ENCODE data around the gene RARS2.

Gene RARS2

GRCh38 chr6:87636315-87636714 lies 46.5 kb upstream of the RARS2 start:
- Histone ChIP-seq H3K36me3 (ENCODE audit: insufficient read depth, low read length) (peaks cover 43% of the 10 kb centered on the region; the same call in 1 of the 2 replicates), H2AFZ (ENCODE audit: low read length) (no peak overlapping the region), H3K79me2 (ENCODE audit: insufficient read depth, low read length) (no peaks in the 10 kb centered on the region), H3K9ac (ENCODE audit: low read length) (no peak overlapping the region), H3K4me2 (ENCODE audit: low read length) (no peak overlapping the region), H3K9me3 (ENCODE audit: low read length) (no peaks in the 10 kb centered on the region), H3K4me3 (ENCODE audit: low read depth, low read length, poor library complexity, severe bottlenecking) (no peak overlapping the region), H3K27me3 (ENCODE audit: insufficient read depth, low read length) (no peaks in the 10 kb centered on the region), H3K9me2 (ENCODE audit: low read depth, low read length) (no peaks in the 10 kb centered on the region), H3F3A (ENCODE audit: insufficient read depth, low read length) (no peaks in the 10 kb centered on the region), H3K27ac (ENCODE audit: low read depth, low read length, poor library complexity, severe bottlenecking) (no peak overlapping the region), H4K20me1 (ENCODE audit: insufficient read depth, low read length) (no peaks in the 10 kb centered on the region), H3K4me1 (ENCODE audit: insufficient read depth, low read length, severe bottlenecking) (no peaks in the 10 kb centered on the region)
- TF ChIP-seq EZH2 (IDR thresholded peaks at IDR 0.05; ENCODE audit: borderline replicate concordance, low read length) = no peak
- no peak for TF ChIP-seq CTCF (IDR thresholded peaks at IDR 0.05; ENCODE audit: low read length)

GRCh38 chr6:87633851-87634250 lies 44.1 kb upstream of the RARS2 start:
- peaks cover 52% of the 10 kb centered on the region for H3K36me3 ChIP-seq (ENCODE audit: insufficient read depth, low read length)

GRCh38 chr6:87630746-87631145 lies 41.0 kb upstream of the RARS2 start:
- Histone ChIP-seq H3K27me3 (ENCODE audit: insufficient read depth, low read length) (no peaks in the 10 kb centered on the region), H3K79me2 (ENCODE audit: insufficient read depth, low read length) (no peaks in the 10 kb centered on the region), H3F3A (ENCODE audit: insufficient read depth, low read length) (no peaks in the 10 kb centered on the region), H3K9me2 (ENCODE audit: low read depth, low read length) (no peaks in the 10 kb centered on the region), H3K27ac (ENCODE audit: low read depth, low read length, poor library complexity, severe bottlenecking) (no peak overlapping the region), H3K9ac (ENCODE audit: low read length) (no peak overlapping the region), H4K20me1 (ENCODE audit: insufficient read depth, low read length) (no peaks in the 10 kb centered on the region), H3K36me3 (ENCODE audit: insufficient read depth, low read length) (peaks cover 38% of the 10 kb centered on the region), H2AFZ (ENCODE audit: low read length) (no peak overlapping the region), H3K4me3 (ENCODE audit: low read depth, low read length, poor library complexity, severe bottlenecking) (no peak overlapping the region), H3K4me1 (ENCODE audit: insufficient read depth, low read length, severe bottlenecking) (peaks cover 5% of the 10 kb centered on the region), H3K4me2 (ENCODE audit: low read length) (no peak overlapping the region), H3K9me3 (ENCODE audit: low read length) (no peaks in the 10 kb centered on the region)
- TF ChIP-seq CTCF (IDR thresholded peaks at IDR 0.05; ENCODE audit: low read length) (no peak), EZH2 (IDR thresholded peaks at IDR 0.05; ENCODE audit: borderline replicate concordance, low read length) (no peak)

More at GRCh38 chr6:87633851-87634250, 44.1 kb upstream of the RARS2 start:
- Histone ChIP-seq H3K79me2 (ENCODE audit: insufficient read depth, low read length) (no peaks in the 10 kb centered on the region), H3K4me2 (ENCODE audit: low read length) (no peak overlapping the region), H3K9me2 (ENCODE audit: low read depth, low read length) (no peaks in the 10 kb centered on the region), H4K20me1 (ENCODE audit: insufficient read depth, low read length) (no peaks in the 10 kb centered on the region), H3K9ac (ENCODE audit: low read length) (no peak overlapping the region), H3K4me1 (ENCODE audit: insufficient read depth, low read length, severe bottlenecking) (no peaks in the 10 kb centered on the region), H3K9me3 (ENCODE audit: low read length) (no peaks in the 10 kb centered on the region), H2AFZ (ENCODE audit: low read length) (no peak overlapping the region), H3K27ac (ENCODE audit: low read depth, low read length, poor library complexity, severe bottlenecking) (no peak overlapping the region), H3K4me3 (ENCODE audit: low read depth, low read length, poor library complexity, severe bottlenecking) (no peak overlapping the region), H3K27me3 (ENCODE audit: insufficient read depth, low read length) (no peaks in the 10 kb centered on the region), H3F3A (ENCODE audit: insufficient read depth, low read length) (no peaks in the 10 kb centered on the region)
- TF ChIP-seq CTCF (IDR thresholded peaks at IDR 0.05; ENCODE audit: low read length) (no peak), EZH2 (IDR thresholded peaks at IDR 0.05; ENCODE audit: borderline replicate concordance, low read length) (no peak)
